Effector memory CD8-positive, alpha-beta T cell (primary cell): ENCODE results near the gene RTL5.

Experiments used
- ATAC-seq: fragments of 150-1000 bp; cut with Tn5 transposase; replicated peaks from 2 replicates; pipeline ENCODE4 v1.10.0; 2021; ENCODE audit warnings: mild to moderate bottlenecking, moderate library complexity
- DNase-seq, 3 experiments: peaks; one replicate each; pipeline ENCODE4 v3.0.0; 2021
- H3K27ac Mint-ChIP-seq, 2 donors: one replicate each; pipeline ENCODE4 v1.8.0; 2022; ENCODE audit warnings: mild to moderate bottlenecking in 2 of 2, mixed read lengths in 2 of 2, moderate library complexity in 2 of 2
- H3K27me3 Mint-ChIP-seq, 2 donors: one replicate each; pipeline ENCODE4 v1.8.0; 2022; ENCODE audit warnings: mixed read lengths in 2 of 2
- H3K36me3 Mint-ChIP-seq: one replicate; pipeline ENCODE4 v1.8.0; 2022; ENCODE audit warnings: mild to moderate bottlenecking, moderate library complexity, mixed read lengths; ENCODE audit not compliant: insufficient read depth
- H3K4me1 Mint-ChIP-seq, 2 donors: one replicate each; pipeline ENCODE4 v1.8.0; 2022; ENCODE audit warnings: low read depth in 2 of 2, mixed read lengths in 2 of 2
- H3K4me3 Mint-ChIP-seq, 2 donors: one replicate each; pipeline ENCODE4 v1.8.0; 2022; ENCODE audit warnings: mild to moderate bottlenecking in 2 of 2, mixed read lengths in 2 of 2, moderate library complexity in 2 of 2
- H3K9me3 Mint-ChIP-seq, 2 donors: one replicate each; pipeline ENCODE4 v1.8.0; 2022; ENCODE audit warnings: mixed read lengths in 2 of 2

Gene RTL5

GRCh38 chrX:72126539-72127140, 5.1 kb downstream of the RTL5 start:
- Mint-ChIP-seq H3K9me3 (no peaks in the 10 kb centered on the region), H3K36me3 (peaks cover 11% of the 10 kb centered on the region), H3K4me1 (peaks cover 36 to 43% of the 10 kb centered on the region in 2 donors), H3K27me3 (no peaks in the 10 kb centered on the region), H3K27ac (peak overlapping the region; percentile 57 to 90), H3K4me3 (no peak overlapping the region)
- DNase-seq = peak; percentile 79 to 83 (median 81)
- ATAC-seq = peak; percentile 71

- no peaks in the 10 kb centered on the region for H3K27me3 Mint-ChIP-seq
- no peak overlapping the region for H3K4me3 Mint-ChIP-seq
- H3K4me1 Mint-ChIP-seq = peaks cover 39 to 45% of the 10 kb centered on the region in 2 donors
- DNase-seq = no peak
- H3K9me3 Mint-ChIP-seq = no peaks in the 10 kb centered on the region
- peaks cover 11% of the 10 kb centered on the region for H3K36me3 Mint-ChIP-seq
- peak overlapping the region; percentile 88 to 90 for H3K27ac Mint-ChIP-seq
- no peak for ATAC-seq
Measured at GRCh38 chrX:72126048-72126415, 5.7 kb downstream of the RTL5 start.

GRCh38 chrX:72125331-72126047, 6.2 kb downstream of the RTL5 start:
- no peak for DNase-seq
- Mint-ChIP-seq H3K36me3 (peaks cover 14% of the 10 kb centered on the region), H3K9me3 (no peaks in the 10 kb centered on the region), H3K27me3 (no peaks in the 10 kb centered on the region), H3K27ac (peak overlapping the region; percentile 88 to 90), H3K4me1 (peaks cover 44 to 50% of the 10 kb centered on the region in 2 donors), H3K4me3 (peak overlapping the region; percentile 60)
- ATAC-seq = peak; percentile 11

- peak overlapping the region; percentile 88 to 90 for H3K27ac Mint-ChIP-seq
- DNase-seq = no peak
- H3K9me3 Mint-ChIP-seq = no peaks in the 10 kb centered on the region
- peak overlapping the region; percentile 60 for H3K4me3 Mint-ChIP-seq
- peaks cover 50 to 53% of the 10 kb centered on the region in 2 donors for H3K4me1 Mint-ChIP-seq
- no peak for ATAC-seq
- H3K27me3 Mint-ChIP-seq = no peaks in the 10 kb centered on the region
- peaks cover 14% of the 10 kb centered on the region for H3K36me3 Mint-ChIP-seq
Measured at GRCh38 chrX:72124540-72125201, 7.0 kb downstream of the RTL5 start.

- H3K4me1 Mint-ChIP-seq = peaks cover 49 to 50% of the 10 kb centered on the region in 2 donors
- no peak for ATAC-seq
- H3K36me3 Mint-ChIP-seq = peaks cover 14% of the 10 kb centered on the region
- no peaks in the 10 kb centered on the region for H3K27me3 Mint-ChIP-seq
- H3K4me3 Mint-ChIP-seq = peak overlapping the region; percentile 43 to 62
- no peak for DNase-seq
- H3K27ac Mint-ChIP-seq = peak overlapping the region; percentile 83 to 88
- H3K9me3 Mint-ChIP-seq = no peaks in the 10 kb centered on the region
Measured at GRCh38 chrX:72123471-72124185, 8.1 kb downstream of the RTL5 start.

GRCh38 chrX:72122621-72123337, 8.9 kb downstream of the RTL5 start:
- ATAC-seq (no peak), DNase-seq (no peak)
- Mint-ChIP-seq H3K27me3 (no peaks in the 10 kb centered on the region), H3K4me3 (peak overlapping the region; percentile 43 to 62), H3K9me3 (no peaks in the 10 kb centered on the region), H3K4me1 (peaks cover 49 to 50% of the 10 kb centered on the region in 2 donors), H3K36me3 (peaks cover 14% of the 10 kb centered on the region), H3K27ac (peak overlapping the region; percentile 90 to 91)

- Mint-ChIP-seq H3K9me3 (no peaks in the 10 kb centered on the region), H3K27me3 (no peaks in the 10 kb centered on the region), H3K4me3 (peak overlapping the region; percentile 62), H3K36me3 (peaks cover 14% of the 10 kb centered on the region), H3K4me1 (peaks cover 48 to 52% of the 10 kb centered on the region in 2 donors), H3K27ac (peak overlapping the region; percentile 90 to 91)
- ATAC-seq (peak; percentile 85), DNase-seq (peak in 2 of 3 experiments; percentile 42 to 53)
Measured at GRCh38 chrX:72121383-72121782, 10.3 kb downstream of the RTL5 start.

GRCh38 chrX:72120837-72121236, 10.9 kb downstream of the RTL5 start:
- H3K27ac Mint-ChIP-seq = peak overlapping the region; percentile 90 to 91
- no peak for DNase-seq
- no peak for ATAC-seq
- H3K27me3 Mint-ChIP-seq = no peaks in the 10 kb centered on the region
- no peaks in the 10 kb centered on the region for H3K9me3 Mint-ChIP-seq
- peak overlapping the region; percentile 62 for H3K4me3 Mint-ChIP-seq
- H3K36me3 Mint-ChIP-seq = peaks cover 13% of the 10 kb centered on the region
- H3K4me1 Mint-ChIP-seq = peaks cover 48 to 53% of the 10 kb centered on the region in 2 donors

GRCh38 chrX:72117636-72118210, 14.0 kb downstream of the RTL5 start:
- H3K4me1 Mint-ChIP-seq = peaks cover 34 to 36% of the 10 kb centered on the region in 2 donors
- peaks cover 5% of the 10 kb centered on the region for H3K36me3 Mint-ChIP-seq
- no peak for ATAC-seq
- H3K9me3 Mint-ChIP-seq = no peaks in the 10 kb centered on the region
- no peak for DNase-seq
- peak overlapping the region; percentile 39 to 77 for H3K27ac Mint-ChIP-seq
- H3K27me3 Mint-ChIP-seq = no peaks in the 10 kb centered on the region
- no peak overlapping the region for H3K4me3 Mint-ChIP-seq

- DNase-seq (no peak), ATAC-seq (no peak)
- no peaks in the 10 kb centered on the region for H3K9me3 Mint-ChIP-seq
- no peak overlapping the region for H3K27ac Mint-ChIP-seq
- H3K4me3 Mint-ChIP-seq = no peak overlapping the region
- peaks cover 22 to 29% of the 10 kb centered on the region in 2 donors for H3K4me1 Mint-ChIP-seq
- H3K27me3 Mint-ChIP-seq = no peaks in the 10 kb centered on the region
- peaks cover 3% of the 10 kb centered on the region for H3K36me3 Mint-ChIP-seq
Measured at GRCh38 chrX:72115380-72115779, 16.3 kb downstream of the RTL5 start.

- H3K4me1 Mint-ChIP-seq = peaks cover 18 to 27% of the 10 kb centered on the region in 2 donors
- H3K4me3 Mint-ChIP-seq = no peak overlapping the region
- H3K27me3 Mint-ChIP-seq = no peaks in the 10 kb centered on the region
- H3K27ac Mint-ChIP-seq = no peak overlapping the region
- no peaks in the 10 kb centered on the region for H3K9me3 Mint-ChIP-seq
- no peak for ATAC-seq
- peaks cover 3% of the 10 kb centered on the region for H3K36me3 Mint-ChIP-seq
- DNase-seq = no peak
Measured at GRCh38 chrX:72114807-72115206, 16.9 kb downstream of the RTL5 start.

- Mint-ChIP-seq H3K4me1 (peaks cover 18 to 24% of the 10 kb centered on the region in 2 donors), H3K4me3 (peak overlapping the region in 1 of 2 donors; percentile 21), H3K36me3 (peaks cover 3% of the 10 kb centered on the region), H3K27me3 (no peaks in the 10 kb centered on the region), H3K9me3 (no peaks in the 10 kb centered on the region), H3K27ac (no peak overlapping the region)
- ATAC-seq (no peak), DNase-seq (no peak)
Measured at GRCh38 chrX:72114306-72114705, 17.4 kb downstream of the RTL5 start.
